H1 (cell line): Measurements from ENCODE around the gene CCL15.

ENCODE experiments used
- CHD2 ChIP-seq: IDR thresholded peaks from 2 replicates; pipeline ENCODE4 v1.6.1; 2012; ENCODE audit warnings: low read length, improper control_type of control experiment
- CTCF ChIP-seq, 3 experiments: IDR thresholded peaks; 1 replicate in 2 of 3; 2 replicates in 1 of 3; pipeline versions ENCODE4 v1.5.1 to v1.6.1; 2011; ENCODE audit warnings: low read length in 3 of 3, mild to moderate bottlenecking in 3 of 3, inconsistent platforms in 2 of 3, low read depth in 1 of 3, moderate library complexity in 1 of 3; ENCODE audit not compliant: insufficient read depth in 1 of 3; ENCODE audit errors: control extremely low read depth in 1 of 3
- FOSL1 ChIP-seq: IDR thresholded peaks from 2 replicates; pipeline ENCODE4 v1.6.1; 2011; ENCODE audit warnings: mild to moderate bottlenecking, low read depth, low read length, moderate library complexity; ENCODE audit not compliant: insufficient read depth
- GTF2F1 ChIP-seq: IDR thresholded peaks from 2 replicates; pipeline ENCODE4 v1.6.1; 2012; ENCODE audit warnings: low read depth, low read length, improper control_type of control experiment, borderline replicate concordance
- NRF1 ChIP-seq: IDR thresholded peaks from 2 replicates; pipeline ENCODE4 v1.6.1; 2011; ENCODE audit warnings: mild to moderate bottlenecking, low read depth, low read length, improper control_type of control experiment
- POLR2A ChIP-seq, 2 experiments: IDR thresholded peaks; 1 replicate in 1 of 2; 2 replicates in 1 of 2; pipeline ENCODE4 v1.6.1; 2011; ENCODE audit warnings: low read depth in 2 of 2, low read length in 2 of 2, mild to moderate bottlenecking in 2 of 2; ENCODE audit errors: control extremely low read depth in 1 of 2
- RAD21 ChIP-seq, 2 experiments: IDR thresholded peaks in 1 of 2; conservative IDR thresholded peaks in 1 of 2; 2 replicates each; pipeline ENCODE4 v1.6.1; 2011; ENCODE audit warnings: low read depth in 2 of 2, low read length in 2 of 2, improper control_type of control experiment in 1 of 2, inconsistent platforms in 1 of 2, mild to moderate bottlenecking in 1 of 2, moderate library complexity in 1 of 2
- ZNF274 ChIP-seq: IDR thresholded peaks from 2 replicates; pipeline ENCODE4 v1.7.0; 2012; ENCODE audit warnings: low read length, borderline replicate concordance; ENCODE audit errors: extremely low read depth

GRCh38 chr17:36011201-36011600, 9.8 kb upstream of the CCL15 start:
- no peak for TF ChIP-seq CTCF (IDR thresholded peaks at IDR 0.05; ENCODE audit: control extremely low read depth in 1 of 3, insufficient read depth in 1 of 3, low read depth in 1 of 3, low read length in 3 of 3)
- TF ChIP-seq POLR2A (IDR thresholded peaks at IDR 0.05; ENCODE audit: control extremely low read depth in 1 of 2, low read depth in 2 of 2, low read length in 2 of 2), result no peak
- TF ChIP-seq RAD21 (IDR thresholded peaks at IDR 0.05 in 1 of 2, conservative IDR thresholded peaks at IDR 0.05 in 1 of 2; ENCODE audit: low read depth in 2 of 2, low read length in 2 of 2), result no peak
- no peak for TF ChIP-seq GTF2F1
- TF ChIP-seq CHD2, result no peak
- TF ChIP-seq ZNF274, result no peak
- TF ChIP-seq FOSL1, result no peak
- no peak for TF ChIP-seq NRF1
